Hematopoietic multipotent progenitor cell treated with erythropoietin and hydrocortisone succinate and interleukin-3 and kit ligand, for 15 days (in vitro differentiated cells): ENCODE results near the gene ABCG4.

Experiments used
- DNase-seq: peaks from one replicate; pipeline ENCODE4 v3.0.0-alpha.2; 2015; ENCODE audit warnings: low spot score

ABCG4 gene

DNA sequence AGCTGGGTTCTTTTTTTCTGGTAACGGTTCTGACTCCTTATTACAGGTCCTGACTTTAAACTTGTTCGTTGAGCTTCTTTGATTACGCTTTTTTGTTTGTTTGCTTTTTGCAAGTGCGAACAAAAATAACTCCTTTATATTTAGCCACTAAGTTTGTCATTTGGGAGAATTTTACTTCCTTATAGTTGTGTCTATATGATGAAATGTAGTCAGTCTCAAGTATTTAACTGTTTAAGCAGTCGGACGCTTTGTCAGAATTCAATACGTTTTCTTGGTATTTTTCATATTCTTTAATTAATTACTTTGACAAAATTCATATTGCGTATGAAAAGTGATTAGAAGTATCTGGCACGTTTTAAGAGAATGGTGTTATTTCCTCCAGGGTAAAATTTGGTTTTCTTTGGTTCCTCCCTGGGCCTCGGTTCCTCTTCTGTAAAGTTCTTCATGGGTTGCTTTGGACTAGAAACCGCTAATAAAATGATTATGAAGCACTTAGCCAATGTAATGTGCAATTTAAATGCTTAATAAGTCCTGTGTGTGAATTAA is 58.6 kb downstream of the ABCG4 start:
- DNase-seq = no peak

DNA sequence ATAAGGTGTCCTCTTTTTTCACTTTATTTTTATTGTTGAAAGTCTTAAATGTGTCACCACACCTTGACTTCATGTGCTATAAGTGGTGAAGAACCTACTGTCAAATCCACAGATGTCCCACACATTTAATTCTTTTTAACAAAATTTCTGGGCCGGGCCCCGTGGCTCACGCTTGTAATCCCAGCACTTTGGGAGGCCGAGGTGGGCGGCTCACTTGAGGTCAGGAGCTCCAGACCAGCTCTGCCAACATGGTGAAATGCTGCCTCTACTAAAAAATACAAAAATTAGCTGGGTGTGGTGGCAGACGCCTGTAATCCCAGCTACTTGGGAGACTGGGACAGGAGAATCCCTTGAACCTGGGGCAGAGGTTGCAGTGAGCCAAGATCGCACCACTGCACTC is 60.3 kb downstream of the ABCG4 start:
- no peak for DNase-seq

DNA sequence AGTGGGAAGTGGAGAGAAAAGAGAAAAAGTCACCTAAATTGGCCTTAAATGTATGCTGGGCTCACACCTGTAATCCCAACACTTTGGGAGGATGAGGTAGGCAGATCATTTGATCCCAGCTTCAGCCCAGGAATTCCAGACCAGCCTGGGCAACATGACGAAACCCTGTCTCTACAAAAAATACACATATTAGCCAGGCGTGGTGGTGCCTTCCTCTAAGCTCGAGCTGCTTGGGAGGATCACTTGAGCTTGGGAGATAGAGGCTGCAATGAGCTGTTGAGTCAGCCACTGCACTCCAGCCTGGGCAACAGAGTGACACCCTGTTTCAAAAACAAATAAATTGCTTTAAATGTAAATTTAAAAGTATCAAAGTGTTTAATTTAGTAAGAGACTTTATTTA is 61.2 kb downstream of the ABCG4 start:
- DNase-seq = no peak
